Measurements from ENCODE around the gene TARS3.

DNA sequence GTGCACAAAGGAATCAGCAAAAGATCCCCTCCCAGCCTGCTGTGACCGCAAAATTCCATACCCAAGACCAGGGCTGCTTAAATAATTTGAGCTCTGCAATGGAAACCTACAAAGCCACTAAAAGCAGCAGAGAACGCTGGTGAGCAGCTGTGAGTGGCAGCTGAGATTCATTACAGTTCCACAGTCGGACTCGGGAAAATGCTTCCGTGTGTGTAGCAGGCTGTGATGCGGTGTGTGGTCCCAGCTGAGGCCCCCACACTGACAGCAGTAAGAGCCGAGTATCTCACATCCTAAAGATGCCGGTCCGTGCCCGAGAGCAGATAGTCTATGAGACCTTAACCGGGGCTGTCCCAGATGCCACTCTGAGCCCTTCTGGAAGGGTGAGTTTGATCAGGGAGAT lies 109.5 kb downstream of the TARS3 start:
- TF ChIP-seq POLR2AphosphoS5 (IDR thresholded peaks at IDR 0.05; ENCODE audit: low read depth, low read length) (no peak), TAF1 (IDR thresholded peaks at IDR 0.05; ENCODE audit: borderline replicate concordance, low read depth, low read length) (no peak), POLR2A (IDR thresholded peaks at IDR 0.05; ENCODE audit: low read depth, low read length) (no peak)
